Adrenal gland (tissue), 12 donors: Measurements from ENCODE around the gene CTPS2. TPM values are rescaled to one million over a fixed set of nuclear protein-coding genes. Genes with fewer than 3 reads are reported as not detected.
"Not testable (repeated sequence)": the region's sequence is repeated elsewhere in the genome, so short reads cannot be mapped to it uniquely, and the experiment has no call there.

Experiments used
- DNase-seq, 7 donors: peaks; one replicate each; pipeline ENCODE4 v3.0.0-alpha.2; 2019 to 2020
- H3K27ac ChIP-seq, 5 donors: fragments of 200-600 bp; sonication (generic) in 4 of 5; 1 replicate in 3 of 5; 2 replicates in 2 of 5; pipeline versions ENCODE4 v1.5.1 to v1.8.0; 2016 to 2020; ENCODE audit warnings: mild to moderate bottlenecking in 1 of 5
- H3K27me3 ChIP-seq: fragments of 200-600 bp; 2 replicates; pipeline ENCODE4 v1.8.0; 2021
- H3K36me3 ChIP-seq, 2 donors: fragments of 200-600 bp; replicated peaks in 1 of 2; 1 replicate in 1 of 2; 2 replicates in 1 of 2; pipeline versions ENCODE4 v1.5.1 to v1.8.0; 2018 to 2022
- H3K4me1 ChIP-seq, 2 donors: fragments of 200-600 bp; replicated peaks in 1 of 2; 1 replicate in 1 of 2; 2 replicates in 1 of 2; pipeline versions ENCODE4 v1.5.1 to v1.8.0; 2018 to 2021
- H3K4me3 ChIP-seq, 4 donors: fragments of 200-600 bp; sonication (generic) in 3 of 4; one replicate each; pipeline ENCODE4 v1.5.1; 2016 to 2018
- H3K9me3 ChIP-seq, 3 donors: fragments of 200-600 bp; sonication (generic) in 1 of 3; replicated peaks in 1 of 3; 1 replicate in 2 of 3; 2 replicates in 1 of 3; pipeline versions ENCODE4 v1.5.1 to v1.8.0; 2016 to 2021
- POLR2A ChIP-seq, 2 donors: fragments of 450-650 bp; IDR thresholded peaks; one replicate each; pipeline ENCODE4 v1.6.1; 2017; ENCODE audit warnings: antibody characterized with exemption in 2 of 2, mild to moderate bottlenecking in 2 of 2, moderate library complexity in 1 of 2
- WGBS, 4 donors: extraction: QIAGEN DNeasy Blood & Tissue Kit in 2 of 4; methylation state at CpG; one replicate each; pipeline versions ENCODE4 v1.1.5 to v1.1.7; 2013 to 2017; 5-methylcytosine and 5-hydroxymethylcytosine counted together
- intact Hi-C, 2 donors: fragments of 100-400 bp; cut with DNase I; formaldehyde crosslinking; loops; one replicate each; pipeline versions ENCODE4 v1.14.1 to v1.15.0; 2022 to 2023
- polyA plus RNA-seq, 3 donors: library from polyadenylated mRNA; stranded (reverse); fragments of 200-250 nt in 2 of 3; fragments of 350-450 nt in 1 of 3; fragmentation: Illumina TruSeq in 1 of 3; extraction: RNeasy Lipid Tissue Mini Kit (QIAGEN cat#74804) in 1 of 3; gene quantifications; one replicate each; pipeline ENCODE4 v1.2.3, GENCODE V29; 2013 to 2014
- total RNA-seq, 9 donors: library from RNA; depleted of rRNA in 4 of 9; stranded (reverse); fragments of >200 nt in 4 of 9; fragments of 120-200 nt in 1 of 9; fragmentation: NEBNext Ultra II Directional in 1 of 9; extraction: Animal tissue kit (Norgen Biotek cat#: 25700) in 1 of 9; gene quantifications; one replicate each; pipeline versions ENCODE4 v1.1.0 to v1.2.4, GENCODE V29; 2013 to 2023
- TF ChIP-seq, protein P1 (sequence below), 6 experiments: fragments of 450-650 bp in 4 of 6; fragments of 200-600 bp in 2 of 6; sonication (generic) in 1 of 6; IDR thresholded peaks; 1 replicate in 5 of 6; 2 replicates in 1 of 6; pipeline versions ENCODE4 v1.5.1 to v1.8.0; 2016 to 2021; ENCODE audit warnings: antibody characterized with exemption in 6 of 6, mild to moderate bottlenecking in 2 of 6, moderate library complexity in 1 of 6
- donor health status: healthy with polysubstance abuse.
- donor health status: Bipolar disorder and iron deficiency.
- donor health status: DM: yes; HTN: yes; CAD: no.
- donor health status: DM: no; HTN: no; CAD: no.
- donor health status: DM: no; HTN: no; CAD: no.
- donor health status: DM: yes; HTN: yes; CAD: no.

CTPS2 gene
- total and polyA plus RNA-seq, 12 donors = 8.1 to 35.8 (median 18.6) TPM

- intact Hi-C loops = no loop called here
- WGBS, 4 donors = 34 to 80% (median 59%) methylated on average over 3 of the region's 3 CpGs
- Histone ChIP-seq H3K27me3 (no peaks in the 10 kb centered on the region), H3K27ac (no peak overlapping the region), H3K9me3 (peaks cover 0 to 17% (median 0%) of the 10 kb centered on the region in 3 donors), H3K36me3 (no peaks in the 10 kb centered on the region), H3K4me3 (no peak overlapping the region), H3K4me1 (no peaks in the 10 kb centered on the region)
- DNase-seq = no peak
- TF ChIP-seq, protein P1, sequence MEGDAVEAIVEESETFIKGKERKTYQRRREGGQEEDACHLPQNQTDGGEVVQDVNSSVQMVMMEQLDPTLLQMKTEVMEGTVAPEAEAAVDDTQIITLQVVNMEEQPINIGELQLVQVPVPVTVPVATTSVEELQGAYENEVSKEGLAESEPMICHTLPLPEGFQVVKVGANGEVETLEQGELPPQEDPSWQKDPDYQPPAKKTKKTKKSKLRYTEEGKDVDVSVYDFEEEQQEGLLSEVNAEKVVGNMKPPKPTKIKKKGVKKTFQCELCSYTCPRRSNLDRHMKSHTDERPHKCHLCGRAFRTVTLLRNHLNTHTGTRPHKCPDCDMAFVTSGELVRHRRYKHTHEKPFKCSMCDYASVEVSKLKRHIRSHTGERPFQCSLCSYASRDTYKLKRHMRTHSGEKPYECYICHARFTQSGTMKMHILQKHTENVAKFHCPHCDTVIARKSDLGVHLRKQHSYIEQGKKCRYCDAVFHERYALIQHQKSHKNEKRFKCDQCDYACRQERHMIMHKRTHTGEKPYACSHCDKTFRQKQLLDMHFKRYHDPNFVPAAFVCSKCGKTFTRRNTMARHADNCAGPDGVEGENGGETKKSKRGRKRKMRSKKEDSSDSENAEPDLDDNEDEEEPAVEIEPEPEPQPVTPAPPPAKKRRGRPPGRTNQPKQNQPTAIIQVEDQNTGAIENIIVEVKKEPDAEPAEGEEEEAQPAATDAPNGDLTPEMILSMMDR (IDR thresholded peaks at IDR 0.05) = no peak
- TF ChIP-seq POLR2A (IDR thresholded peaks at IDR 0.05) = no peak
Observed at GRCh38 chrX:16579517-16579916, 133.0 kb downstream of the CTPS2 start.

GRCh38 chrX:16578218-16578617 lies 134.3 kb downstream of the CTPS2 start:
- TF ChIP-seq, protein P1 (IDR thresholded peaks at IDR 0.05) = no peak
- TF ChIP-seq POLR2A (IDR thresholded peaks at IDR 0.05) = no peak
- 36 to 69% (median 52%) methylated on average over 2 of the region's 2 CpGs for WGBS, 4 donors
- H3K27ac ChIP-seq = no peak overlapping the region
- no peak for DNase-seq
- no peak overlapping the region for H3K4me3 ChIP-seq
- H3K36me3 ChIP-seq = no peaks in the 10 kb centered on the region
- intact Hi-C loops = no loop called here
- peaks cover 0 to 17% (median 0%) of the 10 kb centered on the region in 3 donors for H3K9me3 ChIP-seq
- H3K27me3 ChIP-seq = no peaks in the 10 kb centered on the region
- no peaks in the 10 kb centered on the region for H3K4me1 ChIP-seq

- Histone ChIP-seq H3K36me3 (no peaks in the 10 kb centered on the region), H3K27me3 (no peaks in the 10 kb centered on the region), H3K9me3 (peaks cover 0 to 15% (median 0%) of the 10 kb centered on the region in 3 donors), H3K27ac (no peak overlapping the region), H3K4me1 (no peaks in the 10 kb centered on the region), H3K4me3 (no peak overlapping the region)
- 67 to 100% (median 80%) methylated on average over 2 of the region's 2 CpGs for WGBS, 4 donors
- intact Hi-C loops = no loop called here
- no peak for TF ChIP-seq POLR2A (IDR thresholded peaks at IDR 0.05)
- TF ChIP-seq, protein P1 (IDR thresholded peaks at IDR 0.05) = no peak
- no peak for DNase-seq
Observed at GRCh38 chrX:16577483-16578029, 134.9 kb downstream of the CTPS2 start.

- H3K9me3 ChIP-seq, H3K36me3 ChIP-seq, H3K27me3 ChIP-seq, DNase-seq, intact Hi-C loops, H3K27ac ChIP-seq, H3K4me3 ChIP-seq, H3K4me1 ChIP-seq: not testable (repeated sequence)
- 92 to 99% (median 97%) methylated on average over 14 to 35 of the region's 35 CpGs; no CpG with 5 or more reads in 1 of the 4 donors for WGBS, 4 donors
Observed at GRCh38 chrX:16575388-16575787, 137.1 kb downstream of the CTPS2 start.

DNA sequence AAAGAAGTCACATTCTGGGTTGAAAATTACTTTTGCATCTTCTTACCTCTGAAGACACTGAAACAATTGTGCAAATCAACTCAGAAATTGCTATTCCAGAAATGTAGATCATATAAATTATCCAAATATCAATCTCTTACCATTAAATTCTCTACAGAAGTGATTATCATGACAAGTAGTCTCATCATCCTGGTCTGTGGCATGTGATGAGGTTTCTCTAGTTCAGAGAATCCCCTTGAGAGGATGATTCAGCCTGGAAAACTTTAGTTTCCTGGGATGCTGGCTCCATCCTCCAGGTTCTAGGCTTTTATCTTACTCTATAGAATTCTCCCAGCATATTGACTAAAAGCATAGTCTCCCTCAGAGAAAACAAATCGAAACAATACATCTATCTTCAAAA lies 138.7 kb downstream of the CTPS2 start:
- TF ChIP-seq POLR2A (IDR thresholded peaks at IDR 0.05) = no peak
- TF ChIP-seq, protein P1 (IDR thresholded peaks at IDR 0.05) = no peak
- H3K9me3 ChIP-seq = no peaks in the 10 kb centered on the region
- H3K4me1 ChIP-seq = no peaks in the 10 kb centered on the region
- no peaks in the 10 kb centered on the region for H3K27me3 ChIP-seq
- WGBS, 4 donors = 52 to 92% (median 82%) methylated on average over 1 of the region's 1 CpG
- no peak overlapping the region for H3K4me3 ChIP-seq
- intact Hi-C loops = no loop called here
- DNase-seq = no peak
- no peak overlapping the region for H3K27ac ChIP-seq
- no peaks in the 10 kb centered on the region for H3K36me3 ChIP-seq
